Measurements from ENCODE around the gene OR51E1. TPM values are rescaled to one million over a fixed set of nuclear protein-coding genes. Genes with fewer than 3 reads are reported as not detected.
A peak's percentile ranks its signal among the peaks of the same experiment; 100 is the strongest.

Gene OR51E1
- total RNA-seq, 1 donor from 2014 or later, result not detected

DNA sequence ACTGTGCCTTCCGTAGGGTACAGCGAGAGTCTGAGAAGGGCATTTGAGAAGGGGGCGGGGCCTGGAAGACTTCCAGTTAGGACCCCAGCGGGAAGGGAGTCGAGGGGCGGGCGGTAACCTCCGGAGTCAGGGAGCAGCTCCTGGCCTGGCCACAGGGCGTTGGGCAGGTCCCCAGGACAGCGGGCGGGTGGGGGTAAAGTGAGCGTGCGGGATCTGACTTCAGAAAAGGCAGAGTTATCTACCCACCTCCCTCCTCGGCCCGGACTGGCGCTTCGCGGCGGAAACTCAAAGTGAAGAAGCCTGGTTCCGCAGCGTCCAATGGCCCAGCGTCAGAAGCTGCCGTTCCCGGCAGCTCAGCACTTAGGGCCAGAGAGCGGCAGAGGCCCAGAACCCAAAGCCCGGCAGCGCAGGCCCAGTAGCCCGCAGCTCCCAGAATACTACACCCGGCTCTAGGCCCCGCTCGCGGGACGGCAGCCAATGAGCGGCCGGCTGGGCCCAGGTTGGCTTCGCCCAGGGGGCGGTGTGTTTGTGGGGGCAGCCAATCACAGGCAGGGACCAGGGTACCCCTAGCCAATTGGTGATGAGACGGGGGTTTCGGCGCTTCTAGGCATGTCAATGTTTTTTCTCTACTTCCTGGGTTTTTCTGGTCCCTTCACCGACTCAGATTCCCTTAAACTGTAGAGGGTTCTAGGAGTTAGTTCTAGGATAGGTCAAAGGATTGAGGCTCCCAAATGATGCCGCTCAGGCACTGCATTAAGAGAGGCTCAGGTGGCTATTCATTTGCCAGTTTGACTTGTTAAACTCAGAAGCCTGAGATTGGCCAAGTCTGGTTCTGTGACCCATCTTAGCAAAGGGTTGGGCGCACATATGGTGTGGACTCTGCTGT lies 35.8 kb upstream of the OR51E1 start, which contains the start of gene TRIM68:
TSS of gene TRIM68 (minus strand) at position 451 of the 886 bp plus-strand sequence. CDS start 2,727 bp downstream, outside the sequence.
- H3K4me3 Mint-ChIP-seq (ENCODE audit: unreplicated experiment), result peak within 1 kb of the TSS; percentile 97
- no peaks in the 10 kb centered on the region for H4K20me1 ChIP-seq (ENCODE audit: insufficient read depth, low read length)
- FAIRE-seq, result no peak
- H3K27me3 ChIP-seq (ENCODE audit: insufficient read depth, low read length), result no peaks in the 10 kb centered on the region
- no peaks in the 10 kb centered on the region for H3K79me2 ChIP-seq (ENCODE audit: insufficient read depth, low read length)
- peak; percentile 91 for DNase-seq (ENCODE audit: low read depth)
- H3K4me1 ChIP-seq (ENCODE audit: insufficient read depth, low read length), result peaks cover 7% of the 10 kb centered on the region
- H3K27me3 Mint-ChIP-seq (ENCODE audit: low read depth, unreplicated experiment), result no peaks in the 10 kb centered on the region
- peak within 1 kb of the TSS; percentile 34 for H3K27ac Mint-ChIP-seq (ENCODE audit: unreplicated experiment)
- H3K9me3 Mint-ChIP-seq (ENCODE audit: unreplicated experiment), result no peaks in the 10 kb centered on the region
- H2AFZ ChIP-seq (ENCODE audit: low read depth, low read length), result peak within 1 kb of the TSS; percentile 81
- H3K4me2 ChIP-seq (ENCODE audit: low read length), result peak within 1 kb of the TSS; percentile 80
- H3K4me1 Mint-ChIP-seq (ENCODE audit: low read depth, unreplicated experiment), result peaks cover 4% of the 10 kb centered on the region
- no peaks in the 10 kb centered on the region for H3K9me3 ChIP-seq (ENCODE audit: insufficient read depth, low read depth, low read length)
- peaks cover 10% of the 10 kb centered on the region for H3K36me3 Mint-ChIP-seq (ENCODE audit: low read depth, unreplicated experiment)
- peak within 1 kb of the TSS; percentile 88 for H3K9ac ChIP-seq (ENCODE audit: low read length)
- no peaks in the 10 kb centered on the region for H3K36me3 ChIP-seq (ENCODE audit: insufficient read depth, low read length)
- H3K4me3 ChIP-seq (ENCODE audit: insufficient read depth, low read depth, low read length), result peak within 1 kb of the TSS; percentile 68
- peak within 1 kb of the TSS; percentile 85 for H3K27ac ChIP-seq (ENCODE audit: low read depth, low read length)
- TF ChIP-seq, protein P1, sequence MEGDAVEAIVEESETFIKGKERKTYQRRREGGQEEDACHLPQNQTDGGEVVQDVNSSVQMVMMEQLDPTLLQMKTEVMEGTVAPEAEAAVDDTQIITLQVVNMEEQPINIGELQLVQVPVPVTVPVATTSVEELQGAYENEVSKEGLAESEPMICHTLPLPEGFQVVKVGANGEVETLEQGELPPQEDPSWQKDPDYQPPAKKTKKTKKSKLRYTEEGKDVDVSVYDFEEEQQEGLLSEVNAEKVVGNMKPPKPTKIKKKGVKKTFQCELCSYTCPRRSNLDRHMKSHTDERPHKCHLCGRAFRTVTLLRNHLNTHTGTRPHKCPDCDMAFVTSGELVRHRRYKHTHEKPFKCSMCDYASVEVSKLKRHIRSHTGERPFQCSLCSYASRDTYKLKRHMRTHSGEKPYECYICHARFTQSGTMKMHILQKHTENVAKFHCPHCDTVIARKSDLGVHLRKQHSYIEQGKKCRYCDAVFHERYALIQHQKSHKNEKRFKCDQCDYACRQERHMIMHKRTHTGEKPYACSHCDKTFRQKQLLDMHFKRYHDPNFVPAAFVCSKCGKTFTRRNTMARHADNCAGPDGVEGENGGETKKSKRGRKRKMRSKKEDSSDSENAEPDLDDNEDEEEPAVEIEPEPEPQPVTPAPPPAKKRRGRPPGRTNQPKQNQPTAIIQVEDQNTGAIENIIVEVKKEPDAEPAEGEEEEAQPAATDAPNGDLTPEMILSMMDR (IDR thresholded peaks at IDR 0.05; ENCODE audit: insufficient read depth, low read depth, low read length), result no peak
- TF ChIP-seq EZH2 (IDR thresholded peaks at IDR 0.05; ENCODE audit: insufficient read depth, low read length), result no peak

- Mint-ChIP-seq H3K4me3 (ENCODE audit: unreplicated experiment) (no peak overlapping the region), H3K27ac (ENCODE audit: unreplicated experiment) (no peak overlapping the region), H3K4me1 (ENCODE audit: low read depth, unreplicated experiment) (peaks cover 4% of the 10 kb centered on the region), H3K9me3 (ENCODE audit: unreplicated experiment) (no peaks in the 10 kb centered on the region), H3K36me3 (ENCODE audit: low read depth, unreplicated experiment) (no peaks in the 10 kb centered on the region), H3K27me3 (ENCODE audit: low read depth, unreplicated experiment) (no peaks in the 10 kb centered on the region)
- DNase-seq (ENCODE audit: low read depth) (no peak), FAIRE-seq (no peak)
- TF ChIP-seq, protein P1 (IDR thresholded peaks at IDR 0.05; ENCODE audit: insufficient read depth, low read depth, low read length), result no peak
- TF ChIP-seq EZH2 (IDR thresholded peaks at IDR 0.05; ENCODE audit: insufficient read depth, low read length), result no peak
- Histone ChIP-seq H3K4me3 (ENCODE audit: insufficient read depth, low read depth, low read length) (no peak overlapping the region), H3K36me3 (ENCODE audit: insufficient read depth, low read length) (no peaks in the 10 kb centered on the region), H2AFZ (ENCODE audit: low read depth, low read length) (no peak overlapping the region), H3K27ac (ENCODE audit: low read depth, low read length) (no peak overlapping the region), H3K79me2 (ENCODE audit: insufficient read depth, low read length) (no peaks in the 10 kb centered on the region), H3K4me2 (ENCODE audit: low read length) (no peak overlapping the region), H3K9ac (ENCODE audit: low read length) (no peak overlapping the region), H3K9me3 (ENCODE audit: insufficient read depth, low read depth, low read length) (no peaks in the 10 kb centered on the region), H3K27me3 (ENCODE audit: insufficient read depth, low read length) (peaks cover 2% of the 10 kb centered on the region), H3K4me1 (ENCODE audit: insufficient read depth, low read length) (peaks cover 7% of the 10 kb centered on the region), H4K20me1 (ENCODE audit: insufficient read depth, low read length) (no peaks in the 10 kb centered on the region)
These were observed 33.4 kb upstream of the OR51E1 start for GRCh38 chr11:4610258-4610935.

Data from astrocyte (in vitro differentiated cells and primary cell).